ENCODE data around the gene DYNLT4.
A peak's percentile ranks its signal among the peaks of the same experiment; 100 is the strongest.

DNA sequence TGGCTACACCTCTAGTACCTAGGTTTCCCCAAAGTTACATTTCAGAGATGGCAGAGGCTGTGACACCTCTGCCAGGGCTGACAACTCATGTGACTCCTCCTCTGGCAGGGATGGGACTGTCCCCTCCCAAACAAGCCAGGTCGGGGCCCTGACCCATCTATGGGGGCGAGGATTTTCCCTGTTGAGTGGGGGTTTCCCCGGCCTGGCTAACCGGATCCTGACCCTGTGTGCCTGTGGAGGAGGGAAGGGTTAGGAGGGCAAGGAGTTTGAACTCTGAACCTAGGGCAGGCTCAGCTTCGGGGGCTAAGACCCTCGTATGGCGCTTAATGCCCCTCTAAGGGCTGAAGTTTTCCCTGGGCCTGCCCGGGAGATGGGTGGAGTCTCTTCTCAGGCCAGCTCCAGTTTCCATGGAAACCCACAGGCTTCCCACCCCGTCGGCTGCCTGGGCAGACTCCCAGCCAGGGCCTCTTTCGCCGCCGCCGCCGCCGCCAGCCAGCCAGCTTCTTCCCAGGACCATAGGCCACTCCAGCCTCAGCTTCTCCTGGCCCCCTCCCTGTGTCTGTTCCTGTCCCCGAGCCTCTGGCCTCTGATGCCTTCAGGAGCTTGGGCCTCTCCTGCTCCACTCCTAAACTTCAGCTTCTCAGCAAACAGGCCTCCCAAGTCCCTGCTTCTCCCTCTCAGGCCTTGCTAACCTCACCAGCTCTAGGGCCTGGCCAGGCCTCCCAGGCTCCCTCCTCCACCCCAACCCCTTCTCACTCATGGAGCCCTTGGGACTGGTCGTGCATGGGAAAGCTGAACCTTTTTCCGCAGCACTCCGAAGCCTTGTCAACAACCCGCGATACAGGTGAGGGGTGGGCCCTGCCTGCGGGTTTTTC lies 1.1 kb upstream of the DYNLT4 start, which contains the start of gene BTBD19:
- TF ChIP-seq POLR2A (IDR thresholded peaks at IDR 0.05; ENCODE audit: low read depth, low read length) (no peak), POLR2AphosphoS5 (IDR thresholded peaks at IDR 0.05; ENCODE audit: low read depth, low read length) (peak; percentile 0; the same call in 1 of the 2 replicates), TAF1 (IDR thresholded peaks at IDR 0.05; ENCODE audit: low read depth, low read length) (0 out of 2 replicates have a peak, but pooled peaks have one; percentile 31), POU2F2 (IDR thresholded peaks at IDR 0.05; ENCODE audit: low read depth, low read length) (peak; percentile 74), PAX5 (IDR thresholded peaks at IDR 0.05; ENCODE audit: insufficient read depth, low read length, severe bottlenecking) (no peak), SPI1 (IDR thresholded peaks at IDR 0.05; ENCODE audit: low read depth, low read length) (no peak)
